HFFc6 (cell line): ENCODE measurements around the gene RAD54L2. TPM values are rescaled to one million over a fixed set of nuclear protein-coding genes. Genes with fewer than 3 reads are reported as not detected.
A peak's percentile ranks its signal among the peaks of the same experiment; 100 is the strongest.

Experiments
- DNase-seq: peaks from one replicate; pipeline ENCODE4 v3.0.0-alpha.2; 2018
- H3K27ac Mint-ChIP-seq: 2 replicates; pipeline ENCODE4 v1.8.0; 2020; ENCODE audit warnings: mild to moderate bottlenecking, mixed read lengths
- H3K27me3 Mint-ChIP-seq: 2 replicates; pipeline ENCODE4 v1.8.0; 2021; ENCODE audit warnings: mild to moderate bottlenecking, moderate library complexity, mixed read lengths; ENCODE audit not compliant: insufficient read depth
- H3K36me3 Mint-ChIP-seq: 2 replicates; pipeline ENCODE4 v1.8.0; 2021; ENCODE audit warnings: low read depth, mixed read lengths
- H3K4me1 Mint-ChIP-seq: 2 replicates; pipeline ENCODE4 v1.8.0; 2020; ENCODE audit warnings: low read depth, mixed read lengths
- H3K4me3 Mint-ChIP-seq: 2 replicates; pipeline ENCODE4 v1.8.0; 2020; ENCODE audit warnings: mild to moderate bottlenecking, moderate library complexity, mixed read lengths
- H3K9me3 Mint-ChIP-seq: 2 replicates; pipeline ENCODE4 v1.8.0; 2020; ENCODE audit warnings: mild to moderate bottlenecking, mixed read lengths
- CTCF ChIP-seq: fragments of 200-600 bp; sonication (generic); IDR thresholded peaks from 2 replicates; pipeline ENCODE4 v1.5.0; 2021; ENCODE audit warnings: antibody characterized with exemption, mild to moderate bottlenecking
- total RNA-seq, 6 experiments: library from RNA; stranded (reverse); fragmentation: NEBNext Ultra II Directional; extraction: Animal tissue kit (Norgen Biotek cat#: 25700); gene quantifications; 2 replicates in 1 of 6; 3 replicates in 5 of 6; pipeline ENCODE4 v1.2.3, GENCODE V29; 2021

RAD54L2 gene
- total RNA-seq, 6 experiments from 2014 or later = 18.6 to 21.3 (median 19.5) TPM

DNA sequence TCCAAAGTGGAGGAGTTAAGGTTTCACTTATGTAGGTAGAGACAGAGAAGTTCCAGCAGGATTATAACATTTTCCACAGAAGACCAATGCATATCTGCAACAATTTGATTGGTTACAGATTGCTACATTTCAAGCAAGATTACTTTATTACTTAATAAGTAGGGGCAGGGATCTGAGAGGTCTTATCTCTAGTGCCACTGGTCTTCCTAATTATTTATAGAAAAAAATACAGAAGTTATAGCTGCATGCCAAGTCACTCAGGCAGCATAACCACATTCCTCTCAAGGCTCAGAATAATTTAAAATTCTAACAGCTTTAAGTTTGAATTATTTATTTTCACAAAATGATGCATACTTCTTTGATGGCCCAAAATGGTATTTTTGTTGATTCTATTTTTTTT is 30.5 kb downstream of the RAD54L2 start:
- TF ChIP-seq CTCF = no peak
- H3K9me3 Mint-ChIP-seq = no peaks in the 10 kb centered on the region
- H3K27me3 Mint-ChIP-seq = no peaks in the 10 kb centered on the region; the same call in 1 of the 2 replicates
- H3K4me3 Mint-ChIP-seq = no peak overlapping the region
- DNase-seq = no peak
- peaks cover 18% of the 10 kb centered on the region for H3K4me1 Mint-ChIP-seq
- H3K36me3 Mint-ChIP-seq = peaks cover 11% of the 10 kb centered on the region; the same call in 1 of the 2 replicates
- no peak overlapping the region for H3K27ac Mint-ChIP-seq

- Mint-ChIP-seq H3K4me1 (peaks cover 19% of the 10 kb centered on the region), H3K4me3 (no peak overlapping the region), H3K36me3 (peaks cover 38% of the 10 kb centered on the region), H3K27me3 (no peaks in the 10 kb centered on the region), H3K9me3 (no peaks in the 10 kb centered on the region; the same call in 1 of the 2 replicates), H3K27ac (no peak overlapping the region)
- TF ChIP-seq CTCF = no peak
- DNase-seq = no peak
Observed at GRCh38 chr3:51578238-51578637, 39.7 kb downstream of the RAD54L2 start.

GRCh38 chr3:51580418-51580817 is 41.9 kb downstream of the RAD54L2 start:
- Mint-ChIP-seq H3K36me3 (peaks cover 18% of the 10 kb centered on the region), H3K27me3 (no peaks in the 10 kb centered on the region), H3K27ac (no peak overlapping the region), H3K4me1 (peaks cover 19% of the 10 kb centered on the region), H3K4me3 (no peak overlapping the region), H3K9me3 (no peaks in the 10 kb centered on the region; the same call in 1 of the 2 replicates)
- DNase-seq = no peak
- TF ChIP-seq CTCF = no peak

DNA sequence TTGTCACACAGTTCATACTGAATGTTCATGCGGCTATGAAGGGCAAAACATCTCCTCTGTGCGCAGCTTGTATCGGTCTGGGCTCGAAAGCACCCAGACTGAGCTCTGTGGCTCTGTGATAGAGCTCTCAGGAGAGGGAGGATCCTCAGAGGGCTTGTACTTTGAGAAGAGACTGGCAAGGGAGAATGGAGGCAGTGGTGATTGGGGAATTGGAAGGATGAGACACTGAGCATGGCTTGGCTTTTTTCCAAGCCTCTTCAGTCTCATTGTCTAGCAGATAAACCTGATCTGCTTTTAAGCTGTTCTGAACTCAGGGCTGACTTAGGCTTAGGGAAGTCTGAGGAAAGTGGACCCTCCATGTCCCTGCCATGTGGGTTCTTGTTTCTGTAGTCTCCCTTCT is 43.0 kb downstream of the RAD54L2 start:
- no peaks in the 10 kb centered on the region for H3K27me3 Mint-ChIP-seq
- no peaks in the 10 kb centered on the region; the same call in 1 of the 2 replicates for H3K9me3 Mint-ChIP-seq
- no peak for TF ChIP-seq CTCF
- peak overlapping the region; percentile 45 for H3K27ac Mint-ChIP-seq
- no peak for DNase-seq
- H3K4me1 Mint-ChIP-seq = peaks cover 19% of the 10 kb centered on the region
- no peak overlapping the region for H3K4me3 Mint-ChIP-seq
- peaks cover 10% of the 10 kb centered on the region for H3K36me3 Mint-ChIP-seq

DNA sequence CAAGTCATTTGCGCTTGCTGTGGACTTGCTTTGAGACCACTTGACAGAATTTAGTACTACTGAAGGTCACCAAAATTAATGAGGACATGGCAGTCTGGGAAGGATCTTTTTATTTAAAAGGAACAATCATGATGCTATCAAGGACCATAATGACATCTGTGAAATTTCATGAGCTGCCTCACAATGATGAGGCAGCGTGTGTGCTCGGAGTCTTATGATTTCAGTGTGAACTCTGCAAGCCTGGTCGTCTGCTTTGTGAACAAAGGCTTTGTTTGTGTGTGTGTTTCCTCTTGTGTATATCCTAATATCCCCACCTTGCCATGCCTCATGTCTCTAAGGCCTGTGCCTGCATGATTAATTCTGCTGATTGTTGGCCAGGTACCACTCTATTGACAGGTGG is 46.7 kb downstream of the RAD54L2 start:
- TF ChIP-seq CTCF = no peak
- no peaks in the 10 kb centered on the region; the same call in 1 of the 2 replicates for H3K27me3 Mint-ChIP-seq
- no peak overlapping the region for H3K4me3 Mint-ChIP-seq
- no peaks in the 10 kb centered on the region for H3K9me3 Mint-ChIP-seq
- H3K4me1 Mint-ChIP-seq = peaks cover 20% of the 10 kb centered on the region
- no peaks in the 10 kb centered on the region; the same call in 1 of the 2 replicates for H3K36me3 Mint-ChIP-seq
- no peak for DNase-seq
- H3K27ac Mint-ChIP-seq = no peak overlapping the region

- no peaks in the 10 kb centered on the region; the same call in 1 of the 2 replicates for H3K27me3 Mint-ChIP-seq
- TF ChIP-seq CTCF = no peak
- peaks cover 20% of the 10 kb centered on the region for H3K4me1 Mint-ChIP-seq
- H3K27ac Mint-ChIP-seq = no peak overlapping the region
- no peaks in the 10 kb centered on the region for H3K9me3 Mint-ChIP-seq
- no peaks in the 10 kb centered on the region; the same call in 1 of the 2 replicates for H3K36me3 Mint-ChIP-seq
- DNase-seq = no peak
- H3K4me3 Mint-ChIP-seq = no peak overlapping the region
Observed at GRCh38 chr3:51585871-51586270, 47.4 kb downstream of the RAD54L2 start.
